ENCODE results near the gene WDR82.
"Not testable (repeated sequence)": the region's sequence is repeated elsewhere in the genome, so short reads cannot be mapped to it uniquely, and the experiment has no call there.

Gene WDR82

DNA sequence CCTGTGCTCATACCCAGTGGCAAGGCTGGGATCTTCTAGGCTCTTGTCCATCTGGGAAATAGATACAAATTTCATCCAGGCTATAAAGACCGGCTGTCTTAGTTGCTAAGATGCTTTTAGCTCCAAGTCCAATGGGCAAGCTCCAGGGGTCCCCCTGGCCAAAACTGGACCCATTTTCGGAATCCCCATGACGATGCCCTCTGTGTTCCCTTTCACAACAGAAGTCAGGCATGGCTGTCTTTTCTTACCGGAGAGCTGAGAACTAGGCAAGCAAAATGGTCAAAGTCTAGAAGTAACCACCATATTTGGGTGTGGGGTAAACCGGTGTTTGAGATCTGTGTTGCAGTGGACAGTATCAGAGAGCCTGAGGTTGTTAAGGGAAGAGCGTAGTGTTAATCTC lies 10.2 kb upstream of the WDR82 start:
- H3K4me1 ChIP-seq, result peaks cover 4% of the 10 kb centered on the region
- in situ Hi-C loops (cut with MboI; ENCODE audit: low sequenced_read_pairs), result no loop called here

DNA sequence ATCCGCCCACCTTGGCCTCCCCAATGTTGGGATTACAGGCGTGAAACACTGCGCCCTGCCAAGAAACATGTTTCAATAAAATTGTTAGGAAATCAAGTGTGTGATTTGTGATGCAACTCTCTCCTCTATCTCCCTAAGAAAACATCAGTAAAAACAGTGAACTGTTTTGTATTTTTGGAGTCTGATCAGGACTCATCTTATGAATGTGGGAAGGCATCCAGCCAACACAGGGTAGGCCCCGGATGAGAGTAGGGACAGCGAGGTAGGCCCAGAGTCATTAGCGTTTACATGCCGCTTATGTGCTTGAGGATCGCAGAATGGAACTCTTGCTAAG lies 8.3 kb upstream of the WDR82 start:
- no peaks in the 10 kb centered on the region for H3K9me3 ChIP-seq
- H3K4me1 ChIP-seq, result peaks cover 4% of the 10 kb centered on the region
- in situ Hi-C loops (cut with MboI; ENCODE audit: low sequenced_read_pairs), result no loop called here

More for the DNA sequence above, 10.2 kb upstream of the WDR82 start:
- Histone ChIP-seq H3K27me3 (ENCODE audit: low read depth) (no peaks in the 10 kb centered on the region), H3K9me3 (no peaks in the 10 kb centered on the region), H3K36me3 (replicated peaks) (no peaks in the 10 kb centered on the region; the same call in 1 of the 2 replicates), H3K4me3 (peak overlapping the region; percentile 100)
- DNase-seq (ENCODE audit: low spot score in 2 of 2), result no peak

DNA sequence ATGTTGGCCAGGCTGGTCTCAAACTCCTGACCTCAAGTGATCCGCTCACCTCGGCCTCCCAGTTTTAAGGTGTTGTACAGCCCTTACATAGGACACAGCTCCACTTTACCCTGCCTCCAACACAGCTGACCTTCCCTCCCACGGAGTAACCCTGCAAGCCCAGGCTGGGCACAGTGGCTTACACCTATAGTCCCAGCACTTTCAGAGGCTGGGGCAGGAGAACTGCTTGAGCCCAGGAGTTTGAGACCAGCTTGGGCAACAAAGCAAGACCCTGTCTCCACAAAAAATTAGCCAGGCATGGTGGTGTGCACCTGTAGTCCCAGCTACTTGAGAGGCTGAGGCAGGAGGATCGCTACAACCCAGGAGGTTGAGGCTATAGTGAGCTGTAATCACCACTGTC lies 5.6 kb upstream of the WDR82 start:
- H3K9me3 ChIP-seq; H3K4me3 ChIP-seq; H3K36me3 ChIP-seq (replicated peaks); in situ Hi-C loops (cut with MboI; ENCODE audit: low sequenced_read_pairs); H3K27me3 ChIP-seq (ENCODE audit: low read depth); DNase-seq (ENCODE audit: low spot score in 2 of 2): not testable (repeated sequence)
- peaks cover 18% of the 10 kb centered on the region for H3K4me1 ChIP-seq

More for the DNA sequence above, 8.3 kb upstream of the WDR82 start:
- Histone ChIP-seq H3K4me3 (peak overlapping the region; percentile 100), H3K36me3 (replicated peaks) (peaks cover 5% of the 10 kb centered on the region; the same call in 1 of the 2 replicates), H3K27me3 (ENCODE audit: low read depth) (no peaks in the 10 kb centered on the region)
- DNase-seq (ENCODE audit: low spot score in 2 of 2), result no peak

DNA sequence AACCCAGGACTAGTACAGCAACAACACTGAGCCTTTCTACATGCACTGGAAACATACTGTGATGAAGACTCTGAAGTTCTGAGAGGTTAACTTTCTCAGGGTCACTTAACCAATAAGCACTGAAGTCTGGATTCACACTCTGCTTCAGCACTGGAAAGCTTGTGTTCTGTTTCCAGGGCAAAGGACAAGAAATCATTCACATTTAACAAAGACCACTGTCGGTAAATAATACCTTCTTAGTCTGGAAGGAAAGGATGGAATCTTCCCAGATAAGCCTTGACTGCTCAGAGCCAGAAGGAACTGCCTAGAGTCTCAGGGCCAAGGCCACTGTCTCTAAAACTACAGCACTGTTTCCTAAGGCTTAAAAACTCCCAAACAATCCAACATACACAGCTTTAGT lies 4.9 kb upstream of the WDR82 start:
- H3K4me1 ChIP-seq, result peaks cover 18% of the 10 kb centered on the region
- in situ Hi-C loops (cut with MboI; ENCODE audit: low sequenced_read_pairs), result no loop called here
- H3K9me3 ChIP-seq, result no peaks in the 10 kb centered on the region
- H3K4me3 ChIP-seq, result no peak overlapping the region
- H3K27me3 ChIP-seq (ENCODE audit: low read depth), result no peaks in the 10 kb centered on the region
- no peak for DNase-seq (ENCODE audit: low spot score in 2 of 2)
- H3K36me3 ChIP-seq (replicated peaks), result peaks cover 5% of the 10 kb centered on the region

DNA sequence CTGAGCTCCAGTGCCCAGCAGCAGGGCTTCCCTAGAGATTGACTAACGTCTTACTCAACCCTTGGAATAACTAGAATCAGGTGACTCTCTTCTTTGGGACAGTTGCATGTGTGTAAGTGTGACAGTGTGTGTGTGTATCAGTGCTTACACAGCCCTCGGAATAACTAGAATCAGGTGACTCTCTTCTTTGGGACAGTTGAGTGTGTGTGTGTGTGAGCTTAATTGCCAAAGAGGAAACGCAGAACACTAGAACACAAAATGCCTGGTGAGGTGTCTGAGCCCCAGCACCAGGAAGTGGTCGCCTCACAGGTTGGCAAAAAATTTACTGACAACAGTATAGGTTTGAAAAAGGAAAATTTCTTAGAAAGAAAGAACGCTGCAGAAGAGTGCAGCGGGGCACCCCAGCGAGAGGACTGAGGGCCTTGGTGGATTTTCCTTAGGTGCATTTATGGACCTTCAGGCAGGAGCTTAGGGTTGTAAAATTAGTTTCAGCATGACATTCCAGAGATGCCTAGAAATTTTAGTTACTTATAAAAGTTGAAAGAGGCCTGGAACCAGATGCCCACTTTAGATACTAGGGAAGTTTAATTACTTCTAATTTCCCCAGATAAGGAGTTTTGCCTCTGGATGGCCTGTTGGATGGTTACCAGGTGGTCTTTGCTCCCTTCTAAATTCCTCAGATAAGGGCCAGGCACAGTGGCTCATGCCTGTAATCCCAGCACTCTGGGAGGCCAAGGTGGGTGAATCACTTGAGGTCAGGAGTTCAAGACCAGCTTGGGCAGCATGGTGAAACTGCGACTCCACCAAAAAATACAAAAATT lies 3.7 kb upstream of the WDR82 start:
- in situ Hi-C loops (cut with MboI; ENCODE audit: low sequenced_read_pairs), result no loop called here
- peaks cover 18% of the 10 kb centered on the region for H3K4me1 ChIP-seq
- DNase-seq (ENCODE audit: low spot score in 2 of 2), result no peak
- H3K9me3 ChIP-seq, result no peaks in the 10 kb centered on the region
- H3K4me3 ChIP-seq, result no peak overlapping the region
- peaks cover 14% of the 10 kb centered on the region for H3K36me3 ChIP-seq (replicated peaks)
- no peaks in the 10 kb centered on the region for H3K27me3 ChIP-seq (ENCODE audit: low read depth)

DNA sequence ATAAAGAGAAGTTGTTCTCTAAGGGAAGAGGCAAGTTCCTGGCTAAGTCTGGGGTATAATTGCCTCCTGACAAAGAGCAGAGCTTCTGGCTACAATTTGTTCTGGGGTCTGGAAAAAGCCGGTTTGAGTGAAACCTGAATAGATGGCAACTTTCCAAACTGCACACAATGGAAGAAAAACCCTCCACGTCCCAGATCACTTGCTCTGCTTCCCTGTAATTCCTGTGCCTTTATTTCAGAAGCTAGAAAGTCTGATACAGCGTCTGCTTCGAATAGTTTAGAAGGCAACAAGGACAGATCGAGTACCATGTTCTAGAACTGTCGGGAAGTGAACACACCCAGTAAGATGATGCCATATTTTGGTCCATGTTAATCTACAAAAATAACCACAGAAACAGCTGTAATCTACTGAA lies 1.6 kb upstream of the WDR82 start:
- H3K4me3 ChIP-seq, result no peak overlapping the region
- peak; percentile 78 to 93 for DNase-seq (ENCODE audit: low spot score in 2 of 2)
- no peaks in the 10 kb centered on the region for H3K27me3 ChIP-seq (ENCODE audit: low read depth)
- H3K9me3 ChIP-seq, result no peaks in the 10 kb centered on the region
- H3K36me3 ChIP-seq (replicated peaks), result peaks cover 26% of the 10 kb centered on the region
- H3K4me1 ChIP-seq, result peaks cover 20% of the 10 kb centered on the region
- in situ Hi-C loops (cut with MboI; ENCODE audit: low sequenced_read_pairs), result no loop called here

DNA sequence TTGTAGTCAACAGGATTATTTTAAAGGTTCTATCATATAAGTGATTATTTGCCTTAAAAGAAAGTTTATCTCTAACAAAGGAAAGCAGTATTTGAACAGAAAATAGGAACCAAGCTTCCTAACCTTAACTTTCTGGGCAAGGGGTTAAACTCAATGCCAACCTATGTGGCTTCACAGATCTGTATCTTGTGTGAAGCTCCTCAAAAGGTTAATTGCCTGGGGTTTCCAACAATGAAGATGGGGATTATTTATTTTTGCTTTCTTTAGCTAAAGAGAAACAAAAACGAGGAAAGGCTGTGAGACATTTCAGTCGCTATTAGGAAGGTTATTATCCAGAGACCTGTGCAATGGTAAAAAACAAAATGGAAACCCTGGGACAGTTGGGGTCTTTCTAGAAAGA lies 1.1 kb upstream of the WDR82 start:
- in situ Hi-C loops (cut with MboI; ENCODE audit: low sequenced_read_pairs), result no loop called here
- no peak for DNase-seq (ENCODE audit: low spot score in 2 of 2)
- Histone ChIP-seq H3K4me1 (peaks cover 20% of the 10 kb centered on the region), H3K4me3 (peak overlapping the region; percentile 78), H3K27me3 (ENCODE audit: low read depth) (no peaks in the 10 kb centered on the region), H3K9me3 (no peaks in the 10 kb centered on the region), H3K36me3 (replicated peaks) (peaks cover 29% of the 10 kb centered on the region)

DNA sequence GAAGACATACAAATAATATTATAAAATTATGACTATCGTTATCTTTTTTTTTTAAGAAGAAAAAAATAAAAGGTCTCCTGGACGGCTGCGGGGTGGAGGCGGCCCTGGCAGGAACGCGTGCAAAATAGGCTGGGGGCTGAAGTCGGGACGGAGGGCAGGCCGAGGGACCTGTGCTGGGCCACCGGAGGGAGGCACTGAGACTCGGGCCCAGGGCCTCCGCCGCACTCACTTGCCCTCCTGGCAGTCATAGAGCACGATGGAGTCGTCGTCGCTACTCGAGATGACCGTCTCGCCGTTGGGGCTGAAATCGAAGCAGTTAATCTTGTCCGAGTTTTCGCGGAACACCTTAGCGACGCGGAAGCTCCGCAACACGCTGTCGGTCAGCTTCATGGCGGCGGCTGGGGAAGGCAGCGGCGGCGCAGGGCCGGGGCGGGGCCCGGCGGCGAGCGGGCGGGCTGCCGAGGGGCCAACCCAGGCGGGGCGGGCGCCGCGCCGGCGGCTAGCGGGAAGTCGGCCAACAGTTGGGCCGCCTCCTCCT lies 408 bp downstream of the WDR82 start:
- H3K36me3 ChIP-seq (replicated peaks), result peaks cover 43% of the 10 kb centered on the region
- peaks cover 30% of the 10 kb centered on the region for H3K4me1 ChIP-seq
- no peaks in the 10 kb centered on the region for H3K27me3 ChIP-seq (ENCODE audit: low read depth)
- H3K9me3 ChIP-seq, result no peaks in the 10 kb centered on the region
- H3K4me3 ChIP-seq, result peak overlapping the region; percentile 78
- peak in 1 of 2 experiments; percentile 21 for DNase-seq (ENCODE audit: low spot score in 2 of 2)
- in situ Hi-C loops (cut with MboI; ENCODE audit: low sequenced_read_pairs), result no loop called here

DNA sequence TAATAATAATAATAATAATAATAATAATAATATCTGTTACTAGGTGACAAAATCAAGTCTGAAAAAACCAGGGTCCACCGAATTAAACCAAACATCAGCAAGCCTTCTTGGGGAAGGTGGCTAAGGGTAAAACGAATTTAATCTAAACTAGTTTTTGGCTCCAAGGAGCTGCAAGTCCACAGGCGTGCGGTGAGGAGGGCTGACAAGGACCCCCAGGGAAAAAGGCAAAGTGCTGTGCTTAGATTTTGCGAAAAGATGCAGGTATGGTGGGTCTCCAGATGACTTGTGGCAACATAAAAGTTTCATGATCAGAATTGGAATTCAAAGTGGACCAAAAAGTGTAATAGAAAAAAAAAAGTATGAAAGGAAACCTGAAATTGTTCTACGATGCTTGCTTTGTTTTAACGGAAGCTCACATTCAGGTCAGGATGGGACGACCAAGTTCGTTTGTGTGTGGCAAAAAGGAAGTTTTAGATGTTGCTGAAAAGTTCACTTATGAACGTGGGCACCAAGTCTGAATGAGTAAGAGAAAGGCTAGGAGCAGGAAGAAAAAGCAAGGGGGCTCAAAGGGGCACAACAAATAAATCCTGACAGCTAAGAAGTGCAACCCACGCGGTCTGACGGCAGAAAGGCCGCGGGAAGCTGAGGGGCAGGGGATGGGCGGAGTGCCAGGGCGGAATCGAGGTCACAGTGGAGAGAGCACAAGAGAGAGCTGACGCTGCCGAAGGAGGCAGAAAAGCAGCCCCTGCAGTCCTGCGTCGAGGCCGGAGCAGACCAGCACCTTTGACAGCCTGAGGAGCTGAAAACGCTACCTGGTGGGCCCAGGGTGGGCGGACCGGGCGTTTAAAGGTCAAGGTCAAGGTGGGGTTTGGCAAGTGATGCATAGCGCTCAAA lies 1.1 kb downstream of the WDR82 start:
- peak; percentile 55 to 89 for DNase-seq (ENCODE audit: low spot score in 2 of 2)
- H3K36me3 ChIP-seq (replicated peaks), result peaks cover 47% of the 10 kb centered on the region
- H3K4me3 ChIP-seq, result peak overlapping the region; percentile 78
- in situ Hi-C loops (cut with MboI; ENCODE audit: low sequenced_read_pairs), result no loop called here
- no peaks in the 10 kb centered on the region for H3K9me3 ChIP-seq
- peaks cover 36% of the 10 kb centered on the region for H3K4me1 ChIP-seq
- no peaks in the 10 kb centered on the region for H3K27me3 ChIP-seq (ENCODE audit: low read depth)

DNA sequence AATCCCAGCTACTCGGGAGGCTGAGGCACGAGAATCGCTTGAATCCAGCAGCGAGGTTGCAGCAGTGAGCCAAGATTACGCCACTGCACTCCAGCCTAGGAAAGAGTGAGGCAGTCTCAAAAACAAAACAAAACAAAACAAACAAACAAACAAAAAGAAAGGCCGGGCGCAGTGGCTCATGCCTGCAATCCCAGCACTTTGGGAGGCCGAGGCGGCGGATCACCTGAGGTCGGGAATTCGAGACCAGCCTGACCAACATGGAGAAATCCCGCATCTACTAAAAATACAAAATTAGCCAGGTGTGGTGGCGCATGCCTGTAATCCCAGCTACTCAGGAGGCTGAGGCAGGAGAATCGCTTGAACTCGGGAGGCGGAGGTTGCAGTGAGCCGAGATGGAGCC lies 3.7 kb downstream of the WDR82 start:
- not testable (repeated sequence) for H3K9me3 ChIP-seq; H3K27me3 ChIP-seq (ENCODE audit: low read depth); DNase-seq (ENCODE audit: low spot score in 2 of 2); H3K4me3 ChIP-seq
- in situ Hi-C loops (cut with MboI; ENCODE audit: low sequenced_read_pairs), result loop anchor here (25.0 kb wide), 1 partner anchor 413 kb away; the partner anchor contains the start of genes GNL3 and PBRM1
- Histone ChIP-seq H3K36me3 (replicated peaks) (peaks cover 66% of the 10 kb centered on the region), H3K4me1 (peaks cover 30% of the 10 kb centered on the region)

DNA sequence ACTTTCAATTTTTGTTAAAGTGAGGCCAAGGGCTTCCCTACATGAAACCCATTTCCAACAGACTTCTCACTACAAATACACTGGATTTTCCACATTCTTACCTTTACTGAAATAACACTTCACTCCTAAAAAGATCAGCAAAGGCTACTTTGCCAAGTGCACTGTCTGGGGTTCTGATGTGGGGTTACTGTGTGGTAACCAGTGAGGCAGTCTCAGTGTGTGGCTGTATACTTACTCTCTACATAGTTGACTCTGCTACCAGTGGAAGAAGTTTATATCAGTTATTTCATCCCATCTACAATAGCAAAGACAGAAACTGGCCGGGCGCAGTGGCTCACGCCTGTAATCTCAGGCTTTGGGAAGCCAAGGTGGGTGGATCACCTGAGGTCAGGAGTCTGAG lies 5.6 kb downstream of the WDR82 start:
- no peak for DNase-seq (ENCODE audit: low spot score in 2 of 2)
- peaks cover 83% of the 10 kb centered on the region for H3K36me3 ChIP-seq (replicated peaks)
- H3K27me3 ChIP-seq (ENCODE audit: low read depth), result no peaks in the 10 kb centered on the region
- in situ Hi-C loops (cut with MboI; ENCODE audit: low sequenced_read_pairs), result loop anchor here (25.0 kb wide), 1 partner anchor 414 kb away; the partner anchor contains the start of genes GNL3 and PBRM1
- H3K9me3 ChIP-seq, result no peaks in the 10 kb centered on the region
- peak overlapping the region; percentile 2; the same call in 1 of the 2 replicates for H3K4me3 ChIP-seq
- peaks cover 23% of the 10 kb centered on the region for H3K4me1 ChIP-seq

DNA sequence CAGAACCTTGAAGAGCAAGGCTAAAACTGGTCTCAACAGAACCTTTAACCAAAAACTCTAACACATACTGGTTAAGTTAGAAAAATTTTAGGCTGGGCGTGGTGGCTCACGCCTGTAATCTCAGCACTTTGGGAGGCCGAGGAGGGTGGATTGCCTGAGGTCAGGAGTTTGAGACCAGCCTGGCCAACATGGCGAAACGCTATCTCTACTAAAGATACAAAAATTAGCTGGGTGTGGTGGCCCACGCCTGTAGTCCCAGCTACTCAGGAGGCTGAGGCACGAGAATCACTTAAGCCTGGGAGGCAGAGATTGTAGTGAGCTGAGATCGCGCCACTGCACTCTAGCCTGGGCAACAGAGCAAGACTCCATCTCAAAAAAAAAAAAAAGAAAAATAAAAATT lies 6.3 kb downstream of the WDR82 start:
- not testable (repeated sequence) for H3K9me3 ChIP-seq; H3K4me3 ChIP-seq; H3K27me3 ChIP-seq (ENCODE audit: low read depth); DNase-seq (ENCODE audit: low spot score in 2 of 2)
- in situ Hi-C loops (cut with MboI; ENCODE audit: low sequenced_read_pairs), result loop anchor here (25.0 kb wide), 1 partner anchor 415 kb away; the partner anchor contains the start of genes GNL3 and PBRM1
- H3K36me3 ChIP-seq (replicated peaks), result peaks cover 83% of the 10 kb centered on the region
- H3K4me1 ChIP-seq, result peaks cover 23% of the 10 kb centered on the region

DNA sequence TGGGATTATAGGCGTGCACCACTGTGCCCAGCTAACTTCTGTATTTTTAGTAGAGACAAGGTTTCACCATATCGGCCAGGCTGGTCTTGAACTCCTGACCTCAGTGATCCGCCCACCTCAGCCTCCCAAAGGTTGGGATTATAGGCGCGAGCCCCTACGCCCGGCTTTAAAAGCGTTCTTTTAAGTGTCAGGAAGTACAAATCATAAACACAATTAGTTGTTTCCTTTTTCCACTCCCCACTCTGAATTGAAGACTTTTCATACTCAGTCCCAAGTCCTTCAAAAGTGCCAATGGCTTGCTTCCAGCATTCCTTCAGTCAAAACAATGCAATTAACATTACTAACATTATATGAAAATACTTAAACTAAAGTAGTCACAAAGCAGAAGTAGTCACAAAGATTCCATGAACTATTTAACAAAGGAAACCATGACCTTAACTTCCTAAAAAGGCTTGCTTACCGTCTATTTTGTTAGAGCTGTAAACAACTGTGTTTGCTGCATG lies 8.1 kb downstream of the WDR82 start:
- peaks cover 16% of the 10 kb centered on the region for H3K4me1 ChIP-seq
- in situ Hi-C loops (cut with MboI; ENCODE audit: low sequenced_read_pairs), result loop anchor here (25.0 kb wide), 1 partner anchor 417 kb away; the partner anchor contains the start of genes GNL3 and PBRM1
- no peaks in the 10 kb centered on the region for H3K9me3 ChIP-seq
- no peak overlapping the region; the same call in 1 of the 2 replicates for H3K4me3 ChIP-seq
- H3K36me3 ChIP-seq (replicated peaks), result peaks cover 91% of the 10 kb centered on the region
- no peak for DNase-seq (ENCODE audit: low spot score in 2 of 2)
- H3K27me3 ChIP-seq (ENCODE audit: low read depth), result no peaks in the 10 kb centered on the region

Measured in HAP-1 (cell line).